Memory B cell (primary cell): ENCODE measurements around the gene FREM1.

Experiments
- ATAC-seq: fragments of 150-1000 bp; cut with Tn5 transposase; 2 replicates; pipeline ENCODE4 v1.10.0; 2021; ENCODE audit warnings: low read depth, mild to moderate bottlenecking, moderate library complexity
- DNase-seq, 2 donors: peaks; one replicate each; pipeline ENCODE4 v3.0.0; 2022; ENCODE audit warnings: low spot score in 2 of 2
- H3K27ac Mint-ChIP-seq: one replicate; pipeline ENCODE4 v1.8.0; 2022; ENCODE audit warnings: mild to moderate bottlenecking, moderate library complexity, mixed read lengths
- H3K27me3 Mint-ChIP-seq: one replicate; pipeline ENCODE4 v1.8.0; 2022; ENCODE audit warnings: mixed read lengths
- H3K36me3 Mint-ChIP-seq: one replicate; pipeline ENCODE4 v1.8.0; 2022; ENCODE audit warnings: mild to moderate bottlenecking, mixed read lengths
- H3K4me1 Mint-ChIP-seq: one replicate; pipeline ENCODE4 v1.8.0; 2022; ENCODE audit warnings: mixed read lengths
- H3K4me3 Mint-ChIP-seq: one replicate; pipeline ENCODE4 v1.8.0; 2022; ENCODE audit warnings: mild to moderate bottlenecking, moderate library complexity, mixed read lengths
- H3K9me3 Mint-ChIP-seq: one replicate; pipeline ENCODE4 v1.8.0; 2022; ENCODE audit warnings: mixed read lengths

FREM1 gene

DNA sequence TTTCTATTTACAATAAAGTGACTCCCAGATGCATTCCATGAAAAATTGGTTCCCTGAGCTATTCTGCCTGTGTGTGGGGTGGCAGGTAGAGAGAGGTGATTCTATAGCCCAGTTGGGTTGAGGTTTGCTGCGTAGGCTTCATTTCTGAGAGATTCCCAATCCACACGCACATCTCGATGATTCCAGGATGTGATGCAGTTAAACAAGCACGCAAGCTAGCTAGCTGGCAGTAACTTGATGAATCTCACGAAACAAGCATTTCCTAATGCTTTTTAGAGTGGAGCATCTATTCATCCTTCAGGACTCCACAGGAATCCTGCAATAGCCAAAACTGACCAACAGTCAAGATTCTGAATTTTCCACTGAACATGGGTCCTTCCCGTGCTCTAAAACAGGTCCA lies 143.9 kb downstream of the FREM1 start:
- ATAC-seq (no peak), DNase-seq (no peak)
- no peak overlapping the region for H3K27ac Mint-ChIP-seq
- H3K4me3 Mint-ChIP-seq, result no peak overlapping the region
- H3K27me3 Mint-ChIP-seq, result peaks cover 7% of the 10 kb centered on the region
- no peaks in the 10 kb centered on the region for H3K36me3 Mint-ChIP-seq
- H3K9me3 Mint-ChIP-seq, result peaks cover 3% of the 10 kb centered on the region
- H3K4me1 Mint-ChIP-seq, result no peaks in the 10 kb centered on the region

GRCh38 chr9:14761584-14761983 lies 148.6 kb downstream of the FREM1 start:
- Mint-ChIP-seq H3K9me3 (peaks cover 3% of the 10 kb centered on the region), H3K36me3 (no peaks in the 10 kb centered on the region), H3K4me3 (no peak overlapping the region), H3K27ac (no peak overlapping the region), H3K4me1 (no peaks in the 10 kb centered on the region), H3K27me3 (peaks cover 4% of the 10 kb centered on the region)
- DNase-seq (no peak), ATAC-seq (no peak)

DNA sequence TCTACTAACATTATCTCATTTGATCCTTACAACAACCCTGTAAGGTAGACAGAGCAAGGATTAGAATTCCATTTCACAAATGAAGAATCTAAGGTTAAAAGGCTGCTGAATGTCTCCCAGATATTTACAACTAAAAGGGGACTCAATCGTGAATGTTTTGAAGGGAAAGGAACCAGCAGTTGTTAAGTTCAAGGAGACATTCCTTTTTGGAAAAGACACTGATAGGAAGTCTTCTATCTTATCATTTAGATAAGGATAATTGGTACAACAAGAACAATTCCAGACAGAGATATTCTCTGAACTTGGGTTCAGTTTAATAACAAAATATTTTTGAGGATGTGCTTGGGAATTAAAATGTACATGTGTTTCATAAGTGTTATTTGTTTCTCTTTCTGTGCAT lies 150.2 kb downstream of the FREM1 start:
- Mint-ChIP-seq H3K36me3 (no peaks in the 10 kb centered on the region), H3K27me3 (peaks cover 4% of the 10 kb centered on the region), H3K4me3 (no peak overlapping the region), H3K4me1 (no peaks in the 10 kb centered on the region), H3K27ac (no peak overlapping the region), H3K9me3 (peaks cover 3% of the 10 kb centered on the region)
- no peak for ATAC-seq
- no peak for DNase-seq

GRCh38 chr9:14756291-14756690 lies 153.9 kb downstream of the FREM1 start:
- Mint-ChIP-seq H3K27me3 (peaks cover 2% of the 10 kb centered on the region), H3K27ac (no peak overlapping the region), H3K9me3 (no peaks in the 10 kb centered on the region), H3K4me1 (peaks cover 4% of the 10 kb centered on the region), H3K36me3 (no peaks in the 10 kb centered on the region), H3K4me3 (no peak overlapping the region)
- DNase-seq (no peak), ATAC-seq (no peak)

GRCh38 chr9:14752871-14753270 lies 157.4 kb downstream of the FREM1 start:
- Mint-ChIP-seq H3K4me1 (peaks cover 4% of the 10 kb centered on the region), H3K4me3 (no peak overlapping the region), H3K36me3 (no peaks in the 10 kb centered on the region), H3K27me3 (peaks cover 2% of the 10 kb centered on the region), H3K9me3 (no peaks in the 10 kb centered on the region), H3K27ac (no peak overlapping the region)
- ATAC-seq, result no peak
- DNase-seq, result no peak

GRCh38 chr9:14752271-14752670 lies 158.0 kb downstream of the FREM1 start:
- Mint-ChIP-seq H3K27ac (no peak overlapping the region), H3K27me3 (peaks cover 2% of the 10 kb centered on the region), H3K36me3 (no peaks in the 10 kb centered on the region), H3K4me3 (no peak overlapping the region), H3K4me1 (peaks cover 4% of the 10 kb centered on the region), H3K9me3 (no peaks in the 10 kb centered on the region)
- DNase-seq (no peak), ATAC-seq (no peak)

- H3K27me3 Mint-ChIP-seq, result peaks cover 2% of the 10 kb centered on the region
- H3K9me3 Mint-ChIP-seq, result no peaks in the 10 kb centered on the region
- DNase-seq, result no peak
- H3K4me1 Mint-ChIP-seq, result peaks cover 4% of the 10 kb centered on the region
- ATAC-seq, result no peak
- no peaks in the 10 kb centered on the region for H3K36me3 Mint-ChIP-seq
- no peak overlapping the region for H3K4me3 Mint-ChIP-seq
- H3K27ac Mint-ChIP-seq, result no peak overlapping the region
Observed at GRCh38 chr9:14750821-14751220, 159.4 kb downstream of the FREM1 start.

- Mint-ChIP-seq H3K27me3 (peaks cover 3% of the 10 kb centered on the region), H3K27ac (no peak overlapping the region), H3K36me3 (no peaks in the 10 kb centered on the region), H3K9me3 (peaks cover 1% of the 10 kb centered on the region), H3K4me3 (no peak overlapping the region), H3K4me1 (peaks cover 4% of the 10 kb centered on the region)
- no peak for ATAC-seq
- no peak for DNase-seq
Observed at GRCh38 chr9:14749741-14750211, 160.5 kb downstream of the FREM1 start.

DNA sequence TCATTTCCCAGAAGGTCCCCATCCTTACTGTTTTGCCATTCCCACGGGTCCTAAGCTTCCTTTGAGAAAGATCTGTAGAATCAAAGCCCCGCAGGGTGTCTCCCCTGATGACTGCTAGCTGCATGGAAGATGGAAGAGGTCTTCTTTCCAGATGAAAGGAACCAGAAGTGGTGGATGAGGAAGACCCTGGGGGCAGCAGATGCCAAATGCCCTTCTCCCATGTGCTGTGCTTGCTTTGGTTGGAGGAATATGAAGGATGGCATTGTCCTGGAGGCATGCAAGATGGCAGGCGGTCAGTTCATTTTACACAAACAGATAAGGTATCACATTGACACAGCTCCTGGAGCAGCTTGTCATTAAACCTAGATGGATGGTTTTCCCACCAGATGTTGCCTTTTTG lies 161.9 kb downstream of the FREM1 start:
- ATAC-seq (no peak), DNase-seq (no peak)
- Mint-ChIP-seq H3K9me3 (peaks cover 1% of the 10 kb centered on the region), H3K4me1 (peaks cover 4% of the 10 kb centered on the region), H3K36me3 (no peaks in the 10 kb centered on the region), H3K27me3 (peaks cover 5% of the 10 kb centered on the region), H3K4me3 (no peak overlapping the region), H3K27ac (no peak overlapping the region)

- H3K27me3 Mint-ChIP-seq, result peaks cover 5% of the 10 kb centered on the region
- H3K27ac Mint-ChIP-seq, result no peak overlapping the region
- H3K4me3 Mint-ChIP-seq, result no peak overlapping the region
- H3K4me1 Mint-ChIP-seq, result peaks cover 1% of the 10 kb centered on the region
- peaks cover 1% of the 10 kb centered on the region for H3K9me3 Mint-ChIP-seq
- no peak for DNase-seq
- no peaks in the 10 kb centered on the region for H3K36me3 Mint-ChIP-seq
- ATAC-seq, result no peak
Observed at GRCh38 chr9:14747111-14747510, 163.1 kb downstream of the FREM1 start.

GRCh38 chr9:14746626-14747025 lies 163.6 kb downstream of the FREM1 start:
- DNase-seq (no peak), ATAC-seq (no peak)
- Mint-ChIP-seq H3K9me3 (peaks cover 1% of the 10 kb centered on the region), H3K27ac (no peak overlapping the region), H3K27me3 (peaks cover 5% of the 10 kb centered on the region), H3K36me3 (no peaks in the 10 kb centered on the region), H3K4me1 (no peaks in the 10 kb centered on the region), H3K4me3 (no peak overlapping the region)

DNA sequence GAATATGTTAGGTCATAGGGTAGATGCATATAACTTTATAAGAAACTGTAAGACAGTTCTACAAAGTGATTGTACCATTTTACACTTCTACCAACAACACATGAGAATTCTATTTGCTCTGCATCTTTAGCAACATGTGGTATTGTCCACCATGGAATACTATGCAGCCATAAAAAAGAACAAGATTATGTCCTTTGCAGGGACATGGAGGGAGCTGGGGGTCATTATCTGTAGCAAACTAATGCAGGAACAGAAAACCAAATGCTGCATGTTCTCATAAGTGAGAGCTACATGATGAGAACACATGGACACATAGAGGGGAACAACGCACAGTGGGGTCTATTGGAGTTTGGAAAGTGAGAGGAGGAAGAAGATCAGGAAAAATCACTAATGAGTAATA lies 165.5 kb downstream of the FREM1 start:
- Mint-ChIP-seq H3K9me3 (peaks cover 1% of the 10 kb centered on the region), H3K4me3 (no peak overlapping the region), H3K27ac (no peak overlapping the region), H3K4me1 (no peaks in the 10 kb centered on the region), H3K27me3 (peaks cover 3% of the 10 kb centered on the region), H3K36me3 (no peaks in the 10 kb centered on the region)
- DNase-seq, result no peak
- no peak for ATAC-seq

DNA sequence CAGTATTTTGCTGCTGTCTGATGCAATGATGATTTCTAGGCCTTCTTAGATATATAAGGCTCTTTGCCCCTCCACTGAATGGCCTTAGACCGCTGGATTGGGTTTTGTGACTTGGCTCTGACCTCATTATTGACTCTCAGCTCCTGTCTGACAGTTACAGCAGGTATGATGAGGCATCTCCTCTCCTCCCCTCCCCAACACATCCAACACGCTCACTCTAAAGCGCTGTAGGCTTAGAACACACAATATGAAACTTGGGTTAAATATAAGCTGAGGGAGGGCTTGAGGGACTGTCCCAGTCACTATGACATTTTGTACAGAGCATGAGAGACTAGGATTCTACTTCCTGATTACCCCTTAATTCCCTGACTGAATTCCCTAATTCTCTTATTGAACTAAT lies 168.9 kb downstream of the FREM1 start:
- H3K27me3 Mint-ChIP-seq, result peaks cover 11% of the 10 kb centered on the region
- ATAC-seq (no peak), DNase-seq (no peak)
- no peaks in the 10 kb centered on the region for H3K36me3 Mint-ChIP-seq
- H3K27ac Mint-ChIP-seq, result no peak overlapping the region
- H3K4me1 Mint-ChIP-seq, result no peaks in the 10 kb centered on the region
- peaks cover 1% of the 10 kb centered on the region for H3K9me3 Mint-ChIP-seq
- H3K4me3 Mint-ChIP-seq, result no peak overlapping the region

GRCh38 chr9:14733133-14733532 lies 177.1 kb downstream of the FREM1 start:
- Mint-ChIP-seq H3K4me1 (no peaks in the 10 kb centered on the region), H3K4me3 (no peak overlapping the region), H3K27me3 (peaks cover 12% of the 10 kb centered on the region), H3K27ac (no peak overlapping the region), H3K36me3 (no peaks in the 10 kb centered on the region), H3K9me3 (no peaks in the 10 kb centered on the region)
- DNase-seq (no peak), ATAC-seq (no peak)

GRCh38 chr9:14731294-14731981 lies 178.8 kb downstream of the FREM1 start:
- no peak overlapping the region for H3K4me3 Mint-ChIP-seq
- DNase-seq (no peak), ATAC-seq (no peak)
- no peak overlapping the region for H3K27ac Mint-ChIP-seq
- no peaks in the 10 kb centered on the region for H3K36me3 Mint-ChIP-seq
- no peaks in the 10 kb centered on the region for H3K9me3 Mint-ChIP-seq
- peaks cover 8% of the 10 kb centered on the region for H3K27me3 Mint-ChIP-seq
- H3K4me1 Mint-ChIP-seq, result no peaks in the 10 kb centered on the region
